Measurements from ENCODE around the gene ABCC3. TPM values are rescaled to one million over a fixed set of nuclear protein-coding genes. Genes with fewer than 3 reads are reported as not detected.
A peak's percentile ranks its signal among the peaks of the same experiment; 100 is the strongest.

ABCC3 gene
- total and polyA plus RNA-seq, 8 donors = 30.9 to 120 (median 50.3) TPM

- Histone ChIP-seq H3K27ac (peak overlapping the region; percentile 60 to 66), H3K36me3 (no peaks in the 10 kb centered on the region), H3K4me1 (peaks cover 36 to 75% of the 10 kb centered on the region in 2 donors), H3K9me3 (no peaks in the 10 kb centered on the region), H3K4me3 (no peak overlapping the region), H3K27me3 (peaks cover 0 to 28% of the 10 kb centered on the region in 2 donors)
- intact Hi-C loops (cut with DNase I) = loop anchor here in 1 of 2 donors (10.0 kb wide), 1 partner anchor 46 kb away; no protein-coding TSS in a partner anchor
- peak; percentile 86 to 95 (median 90) for DNase-seq
- peak; percentile 77 for ATAC-seq
- no peak for TF ChIP-seq CTCF (IDR thresholded peaks at IDR 0.05)
Observed at GRCh38 chr17:50638966-50639713, 4.5 kb downstream of the ABCC3 start.

GRCh38 chr17:50640686-50641351, 6.1 kb downstream of the ABCC3 start:
- Histone ChIP-seq H3K27ac (peak overlapping the region; percentile 29 to 66), H3K9me3 (no peaks in the 10 kb centered on the region), H3K4me3 (no peak overlapping the region), H3K4me1 (peaks cover 34 to 60% of the 10 kb centered on the region in 2 donors), H3K36me3 (no peaks in the 10 kb centered on the region), H3K27me3 (peaks cover 0 to 11% of the 10 kb centered on the region in 2 donors)
- intact Hi-C loops (cut with DNase I) = no loop called here
- no peak for TF ChIP-seq CTCF (IDR thresholded peaks at IDR 0.05)
- peak in 3 of 4 donors; percentile 72 to 79 (median 77) for DNase-seq
- ATAC-seq = peak; percentile 38

- Histone ChIP-seq H3K9me3 (no peaks in the 10 kb centered on the region), H3K4me1 (peaks cover 34 to 54% of the 10 kb centered on the region in 2 donors), H3K4me3 (no peak overlapping the region), H3K27me3 (peaks cover 0 to 5% of the 10 kb centered on the region in 2 donors), H3K36me3 (no peaks in the 10 kb centered on the region), H3K27ac (peak overlapping the region; percentile 29 to 66)
- intact Hi-C loops (cut with DNase I) = no loop called here
- TF ChIP-seq CTCF (IDR thresholded peaks at IDR 0.05) = no peak
- no peak for ATAC-seq
- no peak for DNase-seq
Observed at GRCh38 chr17:50641357-50641756, 6.7 kb downstream of the ABCC3 start.

- no peaks in the 10 kb centered on the region for H3K9me3 ChIP-seq
- no peak overlapping the region for H3K4me3 ChIP-seq
- H3K4me1 ChIP-seq = peaks cover 30 to 46% of the 10 kb centered on the region in 2 donors
- H3K36me3 ChIP-seq = no peaks in the 10 kb centered on the region
- TF ChIP-seq CTCF (IDR thresholded peaks at IDR 0.05) = no peak
- intact Hi-C loops (cut with DNase I) = no loop called here
- H3K27me3 ChIP-seq = no peaks in the 10 kb centered on the region
- DNase-seq (peak in 1 of 4 donors; percentile 34), ATAC-seq (no peak)
- no peak overlapping the region for H3K27ac ChIP-seq
Observed at GRCh38 chr17:50642071-50642721, 7.5 kb downstream of the ABCC3 start.
